Measurements from ENCODE around the gene TIMM44. TPM values are rescaled to one million over a fixed set of nuclear protein-coding genes. Genes with fewer than 3 reads are reported as not detected.

The TIMM44 gene
- total RNA-seq, 1 experiment from 2014 or later, result 114 TPM

DNA sequence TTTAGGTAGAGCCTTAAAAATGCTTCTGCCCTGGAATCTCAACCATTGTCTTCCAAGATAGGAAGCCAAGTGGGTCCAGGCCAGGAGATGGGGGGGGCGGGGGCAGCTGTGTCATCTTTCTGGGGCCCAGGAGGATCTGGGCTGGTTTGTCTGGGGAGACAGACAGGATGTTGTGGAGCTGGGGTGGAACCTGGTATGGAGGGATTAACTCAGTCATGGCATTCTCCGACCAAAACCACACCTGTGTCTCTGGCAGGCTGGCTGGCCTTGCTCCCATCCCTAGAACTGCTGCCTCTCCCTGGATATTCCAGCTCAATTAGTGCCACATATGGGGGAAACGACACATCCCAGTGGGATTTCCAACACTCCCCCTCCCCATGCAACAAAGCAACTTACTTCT, 42.5 kb downstream of the TIMM44 start:
- H3K27me3 ChIP-seq (ENCODE audit: insufficient read depth, low read length), result no peaks in the 10 kb centered on the region
- H4K91ac ChIP-seq (ENCODE audit: insufficient read length, low read depth, low read length), result no peak overlapping the region
- H4K8ac ChIP-seq (replicated peaks; ENCODE audit: insufficient read length, low read depth, low read length), result no peak overlapping the region
- peaks cover 13 to 26% (median 16%) of the 10 kb centered on the region in 3 experiments for H3K36me3 Mint-ChIP-seq (ENCODE audit: insufficient read depth in 1 of 3, low read depth in 3 of 3)
- no peak overlapping the region for H2BK5ac ChIP-seq (ENCODE audit: insufficient read length, low read length)
- H3K9me3 Mint-ChIP-seq, result no peaks in the 10 kb centered on the region; a peak in 3 of 5 replicates
- H2AFZ ChIP-seq (ENCODE audit: low read length), result no peak overlapping the region
- TF ChIP-seq, protein P1, sequence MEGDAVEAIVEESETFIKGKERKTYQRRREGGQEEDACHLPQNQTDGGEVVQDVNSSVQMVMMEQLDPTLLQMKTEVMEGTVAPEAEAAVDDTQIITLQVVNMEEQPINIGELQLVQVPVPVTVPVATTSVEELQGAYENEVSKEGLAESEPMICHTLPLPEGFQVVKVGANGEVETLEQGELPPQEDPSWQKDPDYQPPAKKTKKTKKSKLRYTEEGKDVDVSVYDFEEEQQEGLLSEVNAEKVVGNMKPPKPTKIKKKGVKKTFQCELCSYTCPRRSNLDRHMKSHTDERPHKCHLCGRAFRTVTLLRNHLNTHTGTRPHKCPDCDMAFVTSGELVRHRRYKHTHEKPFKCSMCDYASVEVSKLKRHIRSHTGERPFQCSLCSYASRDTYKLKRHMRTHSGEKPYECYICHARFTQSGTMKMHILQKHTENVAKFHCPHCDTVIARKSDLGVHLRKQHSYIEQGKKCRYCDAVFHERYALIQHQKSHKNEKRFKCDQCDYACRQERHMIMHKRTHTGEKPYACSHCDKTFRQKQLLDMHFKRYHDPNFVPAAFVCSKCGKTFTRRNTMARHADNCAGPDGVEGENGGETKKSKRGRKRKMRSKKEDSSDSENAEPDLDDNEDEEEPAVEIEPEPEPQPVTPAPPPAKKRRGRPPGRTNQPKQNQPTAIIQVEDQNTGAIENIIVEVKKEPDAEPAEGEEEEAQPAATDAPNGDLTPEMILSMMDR (conservative IDR thresholded peaks at IDR 0.05), result no peak
- H3K27ac Mint-ChIP-seq, result no peak overlapping the region
- no peaks in the 10 kb centered on the region for H3K79me1 ChIP-seq (ENCODE audit: insufficient read depth, low read depth, low read length, poor library complexity, severe bottlenecking)
- no peak overlapping the region for H2BK15ac ChIP-seq (ENCODE audit: low read depth, low read length)
- H2AK5ac ChIP-seq (ENCODE audit: insufficient read length, low read length), result no peak overlapping the region
- H3K27me3 Mint-ChIP-seq (ENCODE audit: low read depth), result peaks cover 3% of the 10 kb centered on the region; the same call in 1 of the 2 replicates
- no peak overlapping the region for H3K4me2 ChIP-seq (ENCODE audit: insufficient read depth, insufficient read length, low read length)
- H4K20me1 ChIP-seq (ENCODE audit: control insufficient read depth, insufficient read depth, insufficient read length), result no peaks in the 10 kb centered on the region
- no peak for DNase-seq
- H3K4me1 Mint-ChIP-seq, result peaks cover 15 to 24% of the 10 kb centered on the region in 2 experiments
- H3K56ac ChIP-seq (ENCODE audit: insufficient read length, low read depth, low read length), result no peak overlapping the region
- H2BK20ac ChIP-seq (ENCODE audit: low read depth, low read length, poor library complexity, severe bottlenecking), result no peak overlapping the region
- H3K4me1 ChIP-seq (ENCODE audit: insufficient read depth, low read length), result 0 out of 2 replicates have a peak, but pooled peaks cover 4% of the 10 kb centered on the region
- no peak overlapping the region for H3K4me3 Mint-ChIP-seq
- no peaks in the 10 kb centered on the region for H3K9me3 ChIP-seq (ENCODE audit: control insufficient read depth, low read depth, low read length)
- H3K4ac ChIP-seq (ENCODE audit: low read depth, low read length), result no peak overlapping the region
- WGBS (ENCODE audit: extremely low coverage, insufficient read length, low lambda C conversion rate), result no CpG with 5 or more reads among the region's 3 CpGs
- H3K27ac ChIP-seq (ENCODE audit: insufficient read length, low read depth, low read length), result no peak overlapping the region
- H3K23me2 ChIP-seq (ENCODE audit: insufficient read length, low read depth, low read length, poor library complexity, severe bottlenecking), result peaks cover 16% of the 10 kb centered on the region
- H3T11ph ChIP-seq (ENCODE audit: low read length), result no peak overlapping the region
- no peak overlapping the region for H3K14ac ChIP-seq (ENCODE audit: insufficient read depth, low read length)
- H2BK12ac ChIP-seq (ENCODE audit: insufficient read length, low read depth, low read length), result no peak overlapping the region
- H3K18ac ChIP-seq (ENCODE audit: insufficient read length, low read depth, low read length), result no peak overlapping the region
- H4K5ac ChIP-seq (ENCODE audit: insufficient read length, low read depth, low read length), result no peak overlapping the region
- no peak overlapping the region for H3K9ac ChIP-seq (ENCODE audit: extremely low read depth, insufficient read length, low read length)
- H3K23ac ChIP-seq (ENCODE audit: insufficient read length, low read depth, low read length), result no peak overlapping the region
- peaks cover 6% of the 10 kb centered on the region; the same call in 1 of the 2 replicates for H3K79me2 ChIP-seq (ENCODE audit: insufficient read depth, low read length)
- H2BK120ac ChIP-seq (ENCODE audit: low read depth, low read length, poor library complexity, severe bottlenecking), result no peak overlapping the region
